ENCODE results near the gene EIF3I. TPM values are rescaled to one million over a fixed set of nuclear protein-coding genes. Genes with fewer than 3 reads are reported as not detected.

EIF3I gene
- total and polyA plus RNA-seq, 2 of the 8 experiments (the other 6 are each of a cell fraction or from before 2014, with no cell fraction given): 247 to 346 TPM

DNA sequence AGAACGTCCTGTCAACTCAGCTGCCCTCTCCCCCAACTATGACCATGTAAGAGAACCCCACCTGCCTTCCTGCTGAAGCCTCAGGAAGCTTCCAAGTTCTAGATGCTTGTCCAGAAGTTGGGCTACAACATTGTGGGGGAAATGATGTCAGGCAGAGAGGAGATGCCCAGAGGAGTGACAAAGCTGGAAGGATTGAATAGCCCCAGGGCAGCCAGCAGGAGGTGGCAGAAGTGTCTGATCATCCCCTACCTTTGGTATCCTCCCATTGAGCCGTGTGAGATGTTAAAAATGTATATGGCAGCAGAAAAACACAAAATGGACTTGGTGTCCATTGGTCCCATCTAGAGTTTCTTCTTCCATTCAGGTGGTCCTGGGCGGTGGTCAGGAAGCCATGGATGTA, 6.6 kb downstream of the EIF3I start:
- no peak for DNase-seq (ENCODE audit: low read depth in 1 of 2, low spot score in 2 of 2)
- Histone ChIP-seq H3K36me3 (ENCODE audit: control insufficient read depth in 2 of 4, insufficient read depth in 4 of 4, low read length in 3 of 4) (peaks cover 25 to 73% (median 52%) of the 10 kb centered on the region in 4 experiments), H3K56ac (replicated peaks; ENCODE audit: insufficient read length, low read depth, low read length) (no peak overlapping the region)
- TF ChIP-seq JUN (IDR thresholded peaks at IDR 0.05; ENCODE audit: low read depth, low read length): no peak
- no peak for TF ChIP-seq YY1 (IDR thresholded peaks at IDR 0.05; ENCODE audit: low read depth, low read length)
- TF ChIP-seq EP300 (IDR thresholded peaks at IDR 0.05; ENCODE audit: borderline replicate concordance in 1 of 2, low read depth in 2 of 2, low read length in 2 of 2): no peak
- no peak for TF ChIP-seq CREB1 (IDR thresholded peaks at IDR 0.05)
- TF ChIP-seq, protein P1, sequence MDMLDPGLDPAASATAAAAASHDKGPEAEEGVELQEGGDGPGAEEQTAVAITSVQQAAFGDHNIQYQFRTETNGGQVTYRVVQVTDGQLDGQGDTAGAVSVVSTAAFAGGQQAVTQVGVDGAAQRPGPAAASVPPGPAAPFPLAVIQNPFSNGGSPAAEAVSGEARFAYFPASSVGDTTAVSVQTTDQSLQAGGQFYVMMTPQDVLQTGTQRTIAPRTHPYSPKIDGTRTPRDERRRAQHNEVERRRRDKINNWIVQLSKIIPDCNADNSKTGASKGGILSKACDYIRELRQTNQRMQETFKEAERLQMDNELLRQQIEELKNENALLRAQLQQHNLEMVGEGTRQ (IDR thresholded peaks at IDR 0.05; ENCODE audit: low read length): no peak
- TF ChIP-seq, protein P2, sequence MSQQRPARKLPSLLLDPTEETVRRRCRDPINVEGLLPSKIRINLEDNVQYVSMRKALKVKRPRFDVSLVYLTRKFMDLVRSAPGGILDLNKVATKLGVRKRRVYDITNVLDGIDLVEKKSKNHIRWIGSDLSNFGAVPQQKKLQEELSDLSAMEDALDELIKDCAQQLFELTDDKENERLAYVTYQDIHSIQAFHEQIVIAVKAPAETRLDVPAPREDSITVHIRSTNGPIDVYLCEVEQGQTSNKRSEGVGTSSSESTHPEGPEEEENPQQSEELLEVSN (IDR thresholded peaks at IDR 0.05): no peak
- TF ChIP-seq EZH2 (IDR thresholded peaks at IDR 0.05; ENCODE audit: low read depth, low read length, severe bottlenecking): no peak
- TF ChIP-seq CHD2 (IDR thresholded peaks at IDR 0.05; ENCODE audit: low read length): no peak
- no peak for TF ChIP-seq CBX5 (IDR thresholded peaks at IDR 0.05; ENCODE audit: low read depth, low read length)
- TF ChIP-seq CEBPB (IDR thresholded peaks at IDR 0.05; ENCODE audit: low read depth, low read length): no peak
- TF ChIP-seq, protein P3, sequence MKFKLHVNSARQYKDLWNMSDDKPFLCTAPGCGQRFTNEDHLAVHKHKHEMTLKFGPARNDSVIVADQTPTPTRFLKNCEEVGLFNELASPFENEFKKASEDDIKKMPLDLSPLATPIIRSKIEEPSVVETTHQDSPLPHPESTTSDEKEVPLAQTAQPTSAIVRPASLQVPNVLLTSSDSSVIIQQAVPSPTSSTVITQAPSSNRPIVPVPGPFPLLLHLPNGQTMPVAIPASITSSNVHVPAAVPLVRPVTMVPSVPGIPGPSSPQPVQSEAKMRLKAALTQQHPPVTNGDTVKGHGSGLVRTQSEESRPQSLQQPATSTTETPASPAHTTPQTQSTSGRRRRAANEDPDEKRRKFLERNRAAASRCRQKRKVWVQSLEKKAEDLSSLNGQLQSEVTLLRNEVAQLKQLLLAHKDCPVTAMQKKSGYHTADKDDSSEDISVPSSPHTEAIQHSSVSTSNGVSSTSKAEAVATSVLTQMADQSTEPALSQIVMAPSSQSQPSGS (IDR thresholded peaks at IDR 0.05; ENCODE audit: low read length): no peak

More for the DNA sequence above, 6.6 kb downstream of the EIF3I start:
- no peak for FAIRE-seq
- Histone ChIP-seq H3K9ac (replicated peaks in 1 of 4; ENCODE audit: extremely low read depth in 1 of 4, low read depth in 3 of 4, low read length in 3 of 4) (no peak overlapping the region), H2BK120ac (replicated peaks; ENCODE audit: low read depth, low read length) (no peak overlapping the region), H2BK12ac (ENCODE audit: low read depth, low read length) (no peak overlapping the region), H3K79me1 (ENCODE audit: low read depth, low read length) (0 out of 2 replicates have a peak, but pooled peaks cover 2% of the 10 kb centered on the region), H3K4me1 (replicated peaks in 1 of 4; ENCODE audit: control insufficient read depth in 3 of 4, insufficient read depth in 4 of 4, low read length in 3 of 4) (no peaks in the 10 kb centered on the region), H3K4ac (replicated peaks; ENCODE audit: insufficient read length, low read depth, low read length) (no peak overlapping the region), H4K91ac (replicated peaks; ENCODE audit: insufficient read length, low read length) (no peak overlapping the region), H3K4me3 (ENCODE audit: extremely low read depth in 1 of 4, insufficient read depth in 2 of 4, low read depth in 3 of 4, low read length in 4 of 4) (no peak overlapping the region), H4K20me1 (replicated peaks in 1 of 2; ENCODE audit: control insufficient read depth in 1 of 2, insufficient read depth in 2 of 2, low read length in 2 of 2) (peaks cover 0 to 8% of the 10 kb centered on the region in 2 experiments), H3K79me2 (ENCODE audit: control insufficient read depth in 1 of 2, insufficient read depth in 2 of 2, low read length in 2 of 2) (peaks cover 0 to 3% of the 10 kb centered on the region in 2 experiments; a peak in 2 of 4 replicates), H3K9me3 (ENCODE audit: insufficient read depth in 2 of 2, low read depth in 1 of 2, low read length in 1 of 2) (no peaks in the 10 kb centered on the region), H4K8ac (ENCODE audit: extremely low read depth, insufficient read depth, low read length) (no peak overlapping the region), H2AFZ (ENCODE audit: low read length) (no peak overlapping the region), H4K5ac (ENCODE audit: insufficient read length, low read depth, low read length) (no peak overlapping the region), H3K4me2 (ENCODE audit: insufficient read depth in 1 of 2, low read depth in 2 of 2, low read length in 2 of 2) (no peak overlapping the region), H2BK20ac (ENCODE audit: low read length) (no peak overlapping the region), H3K18ac (ENCODE audit: extremely low read depth, low read length) (no peak overlapping the region), H3K27me3 (replicated peaks in 1 of 4; ENCODE audit: control insufficient read depth in 3 of 4, extremely low read depth in 1 of 4, insufficient read depth in 3 of 4, low read length in 3 of 4) (no peaks in the 10 kb centered on the region), H3K27ac (ENCODE audit: low read depth, low read length) (no peak overlapping the region), H3K23ac (ENCODE audit: insufficient read length) (no peak overlapping the region), H2BK15ac (ENCODE audit: low read length) (no peak overlapping the region), H3K14ac (ENCODE audit: insufficient read length) (no peak overlapping the region), H3K23me2 (ENCODE audit: low read depth, low read length) (no peaks in the 10 kb centered on the region), H2AK5ac (ENCODE audit: low read depth, low read length) (no peak overlapping the region), H2BK5ac (ENCODE audit: low read depth, low read length) (no peak overlapping the region)
- ChIA-PET POLR2A (ENCODE audit: partially characterized antibody) (interaction anchor here (1.0 to 3.0 kb wide), 8 partner anchors 9 to 122 kb away, joined by 3 to 31 read pairs (median 4); no protein-coding TSS in a partner anchor), CTCF (ENCODE audit: partially characterized antibody) (interaction anchor here (1.0 to 6.8 kb wide), 5 partner anchors 9 to 88 kb away, joined by 3 to 38 read pairs (median 4); no protein-coding TSS in a partner anchor)
- WGBS, 2 experiments (ENCODE audit: extremely low coverage in 1 of 2, insufficient coverage in 1 of 2, insufficient read length in 1 of 2, insufficient replicate concordance in 2 of 2, low coverage in 1 of 2, low lambda C conversion rate in 2 of 2, missing lambda C conversion rate in 1 of 2): 87% methylated on average over 3 of the region's 3 CpGs; no CpG with 5 or more reads in 1 of the 2 experiments
